HG03175 (cell line): ENCODE measurements around the gene ALG9.
A peak's percentile ranks its signal among the peaks of the same experiment; 100 is the strongest.
"Not testable (repeated sequence)": the region's sequence is repeated elsewhere in the genome, so short reads cannot be mapped to it uniquely, and the experiment has no call there.

Source experiments
- ATAC-seq: cut with Tn5 transposase; IDR thresholded peaks from one replicate; pipeline ENCODE4 v1.9.1; 2021; ENCODE audit warnings: mild to moderate bottlenecking, moderate library complexity; ENCODE audit not compliant: unreplicated experiment

The ALG9 gene

GRCh38 chr11:111772535-111772934 is 98.8 kb downstream of the ALG9 start:
- ATAC-seq = no peak

- not testable (repeated sequence) for ATAC-seq
Observed at GRCh38 chr11:111771205-111771604, 100.2 kb downstream of the ALG9 start.

DNA sequence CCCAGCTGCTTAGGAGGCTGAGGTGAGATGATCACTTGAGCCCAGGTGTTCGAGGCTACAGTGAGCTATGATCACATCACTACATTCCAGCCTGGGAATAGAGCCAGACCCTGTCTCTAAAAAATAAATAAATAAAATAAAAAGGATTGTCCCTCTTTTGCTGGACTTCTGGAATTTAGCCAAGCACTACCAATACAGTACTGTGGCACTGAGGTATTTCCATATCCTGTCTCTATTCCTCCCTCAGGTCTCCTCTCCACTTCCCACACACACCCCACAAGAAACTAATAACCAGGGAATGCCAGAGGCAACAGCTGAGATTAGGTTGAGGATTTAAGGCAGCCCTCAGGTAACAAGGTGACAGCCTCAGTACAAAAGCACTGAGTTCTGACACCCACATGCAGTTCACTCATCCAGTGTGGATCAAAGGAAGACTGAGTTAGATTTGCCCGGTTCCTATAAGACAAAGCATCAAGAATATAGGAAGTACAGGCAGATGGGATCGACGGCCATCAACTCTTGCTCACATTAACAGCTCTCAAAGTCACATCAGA is 100.7 kb downstream of the ALG9 start:
- ATAC-seq = no peak

- peak; percentile 3 for ATAC-seq
Observed at GRCh38 chr11:111766834-111767142, 104.6 kb downstream of the ALG9 start.

GRCh38 chr11:111765984-111766833 is 105.2 kb downstream of the ALG9 start, which contains the start of gene PPP2R1B:
PPP2R1B (minus strand) TSS chr11:111766389; CDS start chr11:111766361, 28 bp downstream.
- peak; percentile 96 for ATAC-seq

- ATAC-seq = peak; percentile 39
Observed at GRCh38 chr11:111765320-111765983, 105.9 kb downstream of the ALG9 start.

DNA sequence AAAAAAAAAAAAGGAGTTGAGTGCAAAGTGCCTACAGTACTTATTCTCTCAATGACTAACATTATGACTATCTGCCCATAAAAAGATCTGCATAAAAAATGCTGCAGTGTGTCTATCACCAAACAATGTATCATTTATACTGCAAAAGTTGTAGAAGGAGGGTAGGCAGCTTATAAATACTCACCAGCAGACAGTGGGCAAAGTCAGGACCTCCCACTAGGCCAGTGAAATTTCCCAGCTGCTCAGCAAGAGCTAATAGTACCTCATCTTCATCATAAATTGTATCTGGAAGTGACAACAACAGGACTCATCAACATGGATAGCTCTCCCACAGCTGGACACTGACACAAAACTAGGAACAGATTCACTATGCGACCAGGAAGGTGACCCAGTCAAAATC is 106.8 kb downstream of the ALG9 start:
- ATAC-seq = no peak

- no peak for ATAC-seq
Observed at GRCh38 chr11:111762981-111763643, 108.3 kb downstream of the ALG9 start.

DNA sequence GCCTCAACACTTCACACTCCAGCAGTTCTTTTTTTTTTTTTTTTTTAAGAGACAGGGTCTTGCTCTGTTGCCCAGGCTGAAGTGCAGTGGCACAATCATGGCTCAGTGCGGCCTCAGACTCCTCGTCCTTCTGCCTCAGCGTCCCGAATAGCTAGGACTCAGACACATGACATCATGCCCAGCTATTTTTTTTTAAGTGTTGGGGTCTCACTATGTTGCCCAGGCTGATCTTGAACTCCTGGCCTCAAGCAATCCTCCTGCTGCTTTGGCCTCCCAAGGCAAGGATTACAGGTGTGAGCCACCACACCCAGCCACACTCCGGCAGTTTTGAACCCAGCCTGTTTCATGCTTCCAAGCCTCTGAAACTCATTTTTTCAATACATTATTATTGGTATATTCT is 108.9 kb downstream of the ALG9 start:
- ATAC-seq = no peak

- ATAC-seq = no peak
Observed at GRCh38 chr11:111761036-111761435, 110.3 kb downstream of the ALG9 start.

GRCh38 chr11:111759778-111760407 is 111.5 kb downstream of the ALG9 start:
- ATAC-seq = no peak

DNA sequence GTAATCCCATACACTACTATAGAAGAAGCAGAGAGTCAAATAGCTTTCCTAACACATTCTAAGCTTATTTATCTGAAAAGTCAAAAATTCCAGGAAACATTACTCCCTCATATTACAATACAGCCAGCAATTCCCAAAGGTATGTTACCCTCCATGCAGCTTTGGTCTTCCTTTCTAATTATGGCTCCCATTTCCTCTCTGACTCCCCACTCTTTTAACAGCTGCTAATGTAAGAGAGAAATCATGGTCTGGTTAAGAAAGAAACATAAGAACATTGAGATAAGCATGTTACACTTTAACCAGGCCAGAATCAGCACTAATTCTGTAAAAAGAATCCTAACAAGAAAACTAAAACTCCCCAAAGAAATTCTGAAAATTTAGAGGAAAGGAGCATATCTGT is 112.0 kb downstream of the ALG9 start:
- ATAC-seq = no peak

GRCh38 chr11:111756097-111756496 is 115.3 kb downstream of the ALG9 start:
- no peak for ATAC-seq

GRCh38 chr11:111749646-111750045 is 121.7 kb downstream of the ALG9 start:
- no peak for ATAC-seq

DNA sequence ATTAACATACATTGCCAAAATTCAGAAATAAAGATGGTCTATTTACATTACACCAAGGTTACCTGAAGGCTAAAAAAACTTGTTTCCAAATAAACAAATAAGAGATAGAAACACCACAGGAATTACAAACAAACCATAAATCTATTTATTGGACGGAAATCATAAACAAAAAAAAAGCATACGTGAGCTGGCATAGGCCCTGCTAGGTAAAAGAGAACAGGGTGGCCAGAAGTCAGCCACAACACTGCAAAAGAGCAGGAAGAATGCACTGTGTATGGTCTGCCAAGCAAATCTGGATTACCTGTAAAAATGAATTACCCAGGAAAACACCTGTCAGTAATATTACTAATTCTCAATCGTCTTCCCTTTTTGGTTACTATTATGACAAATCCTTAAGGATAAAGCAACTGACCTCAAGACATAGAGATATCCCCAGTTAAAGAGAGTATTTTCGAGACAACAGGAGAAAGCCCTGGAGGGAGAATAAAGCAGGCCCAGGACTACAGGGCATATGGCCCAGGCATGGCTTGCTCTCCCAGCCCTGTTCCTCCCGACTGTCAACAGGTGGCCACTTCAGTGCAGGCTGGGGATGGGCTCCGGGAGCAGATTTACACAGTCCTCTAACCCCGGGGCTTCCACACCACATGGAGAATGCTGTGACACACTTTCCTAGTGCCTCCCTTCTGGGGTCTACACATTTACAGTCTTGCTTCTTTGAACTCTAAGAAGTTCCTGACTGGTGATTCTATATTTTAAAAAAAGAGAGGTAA is 123.2 kb downstream of the ALG9 start:
- no peak for ATAC-seq

DNA sequence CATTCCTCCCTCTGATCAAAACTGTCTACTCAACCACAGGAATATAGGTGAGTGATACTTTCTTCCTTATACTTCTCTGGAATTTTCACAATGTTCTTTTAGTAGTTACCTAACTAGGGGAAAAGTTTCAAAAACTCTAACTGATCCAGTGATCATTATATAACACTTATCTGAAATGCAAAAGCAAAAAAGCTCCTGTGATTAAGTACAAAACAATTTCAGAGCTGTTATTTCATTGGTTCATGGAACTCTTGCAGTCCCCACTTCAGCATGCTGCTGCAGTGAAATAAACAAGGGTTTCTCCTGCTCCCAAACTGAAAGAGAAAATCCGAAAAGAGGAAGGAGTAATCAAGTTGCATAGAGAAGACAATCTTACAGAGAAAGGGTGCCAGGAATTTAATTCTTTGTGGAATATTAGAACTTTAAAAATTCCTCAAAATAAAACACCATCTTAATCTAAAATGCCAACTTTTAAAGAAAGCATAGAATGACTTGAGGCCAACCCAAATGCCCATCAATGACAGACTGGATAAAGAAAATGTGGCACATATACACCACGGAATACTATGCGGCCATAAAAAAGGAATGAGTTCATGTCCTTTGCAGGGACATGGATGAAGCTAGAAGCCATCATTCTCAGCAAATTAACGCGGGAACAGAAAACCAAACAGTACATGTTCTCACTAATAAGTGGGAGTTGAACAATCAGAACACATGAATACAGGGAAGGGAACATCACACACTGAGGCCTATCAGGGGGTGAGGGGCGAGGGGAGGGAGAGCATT is 125.5 kb downstream of the ALG9 start:
- no peak for ATAC-seq

DNA sequence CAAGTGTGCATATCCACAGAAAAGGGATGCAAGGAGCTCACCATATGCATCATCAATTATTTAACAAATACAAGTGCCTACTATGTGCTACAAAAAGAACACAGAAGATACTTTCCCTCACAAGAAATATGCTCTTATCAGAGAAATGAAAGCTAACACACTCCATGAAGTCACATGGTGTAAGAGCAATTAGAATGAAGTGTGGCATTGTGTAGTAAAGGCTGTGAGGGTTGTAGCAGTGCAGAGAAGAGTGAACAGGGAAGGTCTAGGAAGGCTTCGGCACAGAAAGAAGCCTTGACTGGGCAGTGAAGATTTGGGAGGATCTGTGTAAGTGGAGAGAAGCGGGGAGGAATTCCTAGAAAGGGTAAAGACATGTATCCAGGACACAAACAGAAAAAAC is 127.7 kb downstream of the ALG9 start:
- ATAC-seq = no peak

- ATAC-seq = no peak
Observed at GRCh38 chr11:111741751-111742150, 129.6 kb downstream of the ALG9 start.

GRCh38 chr11:111739299-111739698 is 132.1 kb downstream of the ALG9 start:
- no peak for ATAC-seq
